Measurements from ENCODE around the gene TMEM132E. TPM values are rescaled to one million over a fixed set of nuclear protein-coding genes. Genes with fewer than 3 reads are reported as not detected.

Gene TMEM132E
- total RNA-seq, 1 experiment from 2014 or later: 0.17 TPM

- DNase-seq (ENCODE audit: low spot score): no peak
These were observed 85.9 kb downstream of the TMEM132E start for GRCh38 chr17:34665150-34665806.

DNA sequence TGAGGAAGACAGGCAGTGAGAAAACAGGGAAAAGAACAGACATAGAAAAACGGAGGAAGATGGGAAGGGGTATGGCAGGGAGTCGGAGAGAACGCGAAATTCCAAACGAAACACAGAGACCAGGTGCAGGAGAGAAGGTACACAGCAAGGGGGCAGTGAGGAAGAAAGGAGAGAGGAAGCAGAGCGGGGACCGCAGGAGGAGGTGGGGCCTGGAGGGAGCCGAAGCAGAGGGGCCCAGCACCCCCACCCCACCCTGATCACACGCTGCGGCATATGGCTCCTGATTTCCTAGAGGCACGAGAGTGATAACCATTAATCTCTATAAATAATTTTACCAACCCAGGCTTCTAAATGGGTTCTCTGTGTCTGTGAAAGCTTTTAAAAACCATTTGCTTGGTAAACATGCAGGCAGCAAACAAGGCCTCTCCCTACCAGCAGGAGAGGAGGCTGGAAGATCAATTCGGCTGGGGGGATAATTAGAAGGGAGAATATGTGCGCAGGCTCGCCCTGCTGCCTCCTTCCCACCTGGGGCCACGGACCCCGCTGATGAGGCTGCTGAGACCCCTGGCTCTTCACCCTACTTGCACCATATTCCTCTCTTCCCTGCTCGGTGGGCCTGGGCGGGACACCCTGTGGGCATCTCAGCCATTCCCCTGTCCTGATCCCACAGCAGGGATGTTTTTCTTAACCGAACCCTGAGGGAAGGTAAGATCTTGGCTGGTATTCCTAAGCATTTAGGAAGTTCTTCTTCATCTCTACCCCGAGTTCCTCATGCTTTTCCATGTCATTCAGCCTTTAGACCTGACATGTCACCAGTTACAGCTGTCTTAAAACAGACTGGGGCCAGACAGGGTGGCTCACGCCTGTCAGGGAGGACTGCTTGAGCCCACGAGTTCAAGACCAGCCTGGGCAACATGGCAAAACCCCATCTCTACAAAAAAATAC, 86.7 kb downstream of the TMEM132E start:
- DNase-seq (ENCODE audit: low spot score): no peak

DNA sequence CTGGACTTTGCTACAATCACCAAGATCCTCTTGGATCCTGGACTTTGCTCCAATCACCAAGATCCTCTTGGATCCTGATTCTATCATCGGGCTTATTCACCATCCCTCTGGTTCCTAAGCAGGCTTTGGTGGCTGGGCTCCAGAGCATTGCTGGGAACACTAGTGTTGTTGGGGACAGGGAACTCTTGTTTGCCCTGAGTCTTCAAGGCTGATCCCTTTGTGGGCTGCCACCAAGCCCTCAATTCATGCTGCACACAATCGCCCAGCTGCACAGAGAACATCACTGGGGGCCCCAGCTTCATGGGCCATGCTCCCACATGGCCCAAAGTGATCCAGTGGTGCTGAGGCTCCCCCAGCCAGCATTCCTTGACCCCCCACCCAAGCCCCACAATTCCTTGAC, 88.3 kb downstream of the TMEM132E start:
- DNase-seq (ENCODE audit: low spot score): no peak

DNA sequence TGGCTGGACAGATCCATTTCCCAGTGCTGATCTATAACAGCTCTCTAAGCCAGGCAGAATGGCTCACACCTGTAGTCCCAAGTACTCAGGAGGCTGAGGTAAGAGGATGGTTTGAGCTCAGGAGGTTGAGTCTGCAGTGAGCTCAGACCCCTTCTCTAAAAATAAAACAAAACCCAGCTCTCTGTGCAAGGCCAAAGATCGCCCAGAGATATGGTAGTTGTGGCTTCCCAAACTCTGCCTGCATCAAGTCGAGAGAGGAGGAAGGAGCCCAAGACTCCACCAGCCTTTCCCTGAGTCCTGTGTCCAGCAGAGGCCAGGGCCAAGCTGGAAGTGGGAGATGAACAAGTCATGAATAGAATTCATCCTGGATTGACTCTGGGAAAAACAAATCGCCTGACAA, 88.8 kb downstream of the TMEM132E start:
- no peak for DNase-seq (ENCODE audit: low spot score)

GRCh38 chr17:34669511-34669910, 90.1 kb downstream of the TMEM132E start:
- DNase-seq (ENCODE audit: low spot score): no peak

- no peak for DNase-seq (ENCODE audit: low spot score)
These were observed 91.2 kb downstream of the TMEM132E start for GRCh38 chr17:34670618-34671017.

DNA sequence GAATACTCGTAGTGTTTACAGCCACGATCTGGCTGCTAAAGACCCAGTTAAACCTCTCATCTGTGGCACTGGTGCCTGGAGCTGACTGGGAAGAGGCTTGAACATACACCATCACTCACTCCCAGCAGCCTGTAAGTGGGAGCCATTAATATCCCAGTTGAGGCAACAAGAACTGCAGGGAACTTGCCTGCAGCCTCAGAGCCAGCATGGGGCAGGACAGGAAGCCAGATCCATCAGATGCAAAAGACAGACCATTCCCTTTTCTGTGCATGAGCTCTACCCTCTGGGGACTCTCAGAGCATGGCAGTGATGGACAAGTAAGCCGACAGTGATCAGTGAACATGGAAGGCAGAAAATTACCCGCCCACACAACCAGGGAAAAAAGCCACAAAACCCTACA, 91.8 kb downstream of the TMEM132E start:
- no peak for DNase-seq (ENCODE audit: low spot score)

GRCh38 chr17:34672176-34672785, 92.9 kb downstream of the TMEM132E start:
- no peak for DNase-seq (ENCODE audit: low spot score)

DNA sequence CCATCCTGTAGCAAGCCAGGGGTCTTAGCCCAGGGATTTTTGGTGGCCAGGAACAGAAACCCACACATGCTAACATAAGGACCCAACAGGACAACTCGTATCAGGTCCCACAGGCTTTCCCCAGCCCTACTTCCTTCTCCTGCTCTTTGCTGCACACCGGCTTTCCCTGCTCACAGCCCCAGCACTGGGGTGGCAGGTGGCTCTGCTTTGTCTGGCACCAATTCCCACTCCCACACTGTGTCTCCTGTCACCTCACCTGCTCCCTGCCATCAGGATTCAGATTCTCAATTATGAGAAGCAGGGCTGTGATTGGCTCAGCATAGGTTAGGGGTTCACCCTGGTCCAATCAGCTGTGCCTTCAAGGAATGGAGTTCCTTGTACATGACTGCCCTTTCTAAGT, 94.1 kb downstream of the TMEM132E start:
- no peak for DNase-seq (ENCODE audit: low spot score)

GRCh38 chr17:34673995-34674890, 94.9 kb downstream of the TMEM132E start:
- DNase-seq (ENCODE audit: low spot score): no peak

- no peak for DNase-seq (ENCODE audit: low spot score)
These were observed 95.8 kb downstream of the TMEM132E start for GRCh38 chr17:34675143-34675542.

DNA sequence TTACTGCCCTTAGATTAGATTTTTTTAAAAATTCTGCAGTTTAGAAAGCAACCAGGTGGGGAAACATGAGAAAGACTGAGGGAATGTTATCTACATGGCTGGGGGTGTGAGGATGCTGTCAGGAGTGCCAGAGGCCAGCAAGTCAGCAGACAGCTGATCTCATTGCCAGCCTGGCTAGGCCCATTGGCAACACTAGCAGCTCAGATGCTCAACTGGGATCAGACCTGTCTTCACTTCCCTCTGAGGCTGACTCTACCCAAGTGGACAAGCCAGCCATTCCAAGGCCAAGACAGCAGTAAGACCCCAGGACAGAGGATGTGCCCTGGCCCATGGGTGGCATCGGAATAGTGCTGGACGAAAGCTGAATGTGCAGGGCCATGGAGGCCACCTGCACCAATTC, 96.2 kb downstream of the TMEM132E start:
- DNase-seq (ENCODE audit: low spot score): no peak

GRCh38 chr17:34680151-34680550, 100.8 kb downstream of the TMEM132E start:
- DNase-seq (ENCODE audit: low spot score): no peak

DNA sequence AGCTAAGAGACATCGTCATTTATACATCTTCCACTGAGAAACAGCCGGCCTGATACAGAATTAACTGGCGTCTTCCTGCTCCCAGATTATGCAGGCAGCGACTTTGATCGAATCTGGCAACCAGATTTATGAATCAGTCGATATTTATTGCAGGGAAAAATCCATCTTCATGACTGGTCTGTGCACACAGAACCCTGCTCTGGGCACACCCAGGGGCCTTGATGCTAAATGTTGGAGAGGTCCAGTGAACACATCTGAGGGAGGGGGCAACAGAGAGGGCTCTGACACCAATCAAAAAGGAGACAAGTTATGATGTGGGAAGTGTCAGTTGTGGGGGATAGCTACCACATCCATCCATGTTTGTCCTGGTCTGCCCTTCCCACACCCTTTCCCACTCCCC, 102.9 kb downstream of the TMEM132E start:
- no peak for DNase-seq (ENCODE audit: low spot score)

DNA sequence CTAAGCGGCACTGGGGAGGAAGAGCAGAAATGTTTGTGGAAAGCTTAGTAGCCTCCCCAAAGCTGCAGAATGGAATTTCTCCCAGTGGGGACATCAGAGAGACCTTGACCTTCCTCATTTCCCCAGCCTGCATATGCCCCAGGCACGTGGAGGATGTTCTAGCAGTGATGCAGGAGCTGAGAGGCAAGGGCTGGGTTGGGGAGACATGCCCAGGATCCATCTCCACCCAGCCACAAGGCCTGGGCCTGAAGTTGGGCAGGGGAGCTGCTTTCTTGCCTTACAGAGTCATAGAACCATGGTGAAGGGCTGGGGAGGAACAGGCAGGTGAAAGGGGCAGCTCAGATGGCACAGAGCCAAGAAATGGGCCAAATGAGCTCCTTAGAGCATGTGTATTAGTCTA, 104.0 kb downstream of the TMEM132E start:
- no peak for DNase-seq (ENCODE audit: low spot score)

Other genes starting within 250 kb of the TMEM132E start
- not detected in 2 replicates for gene CCL13, start 223.1 kb upstream of the TMEM132E start, total RNA-seq (2014; rRNA removed; shearing (Covaris generic))
- gene CCL1, start 216.3 kb upstream of the TMEM132E start, total RNA-seq (2014; rRNA removed; shearing (Covaris generic)): not detected in 2 replicates